GM12801 (cell line): ENCODE measurements around the gene PGC.

Experiments used
- TF ChIP-seq, protein P1 (sequence below): IDR thresholded peaks from one replicate; pipeline ENCODE4 v1.5.1; 2011; ENCODE audit warnings: control low read depth; ENCODE audit not compliant: insufficient read length; ENCODE audit errors: extremely low read depth

The PGC gene

GRCh38 chr6:41740366-41741162 lies 6.6 kb downstream of the PGC start:
- TF ChIP-seq, protein P1, sequence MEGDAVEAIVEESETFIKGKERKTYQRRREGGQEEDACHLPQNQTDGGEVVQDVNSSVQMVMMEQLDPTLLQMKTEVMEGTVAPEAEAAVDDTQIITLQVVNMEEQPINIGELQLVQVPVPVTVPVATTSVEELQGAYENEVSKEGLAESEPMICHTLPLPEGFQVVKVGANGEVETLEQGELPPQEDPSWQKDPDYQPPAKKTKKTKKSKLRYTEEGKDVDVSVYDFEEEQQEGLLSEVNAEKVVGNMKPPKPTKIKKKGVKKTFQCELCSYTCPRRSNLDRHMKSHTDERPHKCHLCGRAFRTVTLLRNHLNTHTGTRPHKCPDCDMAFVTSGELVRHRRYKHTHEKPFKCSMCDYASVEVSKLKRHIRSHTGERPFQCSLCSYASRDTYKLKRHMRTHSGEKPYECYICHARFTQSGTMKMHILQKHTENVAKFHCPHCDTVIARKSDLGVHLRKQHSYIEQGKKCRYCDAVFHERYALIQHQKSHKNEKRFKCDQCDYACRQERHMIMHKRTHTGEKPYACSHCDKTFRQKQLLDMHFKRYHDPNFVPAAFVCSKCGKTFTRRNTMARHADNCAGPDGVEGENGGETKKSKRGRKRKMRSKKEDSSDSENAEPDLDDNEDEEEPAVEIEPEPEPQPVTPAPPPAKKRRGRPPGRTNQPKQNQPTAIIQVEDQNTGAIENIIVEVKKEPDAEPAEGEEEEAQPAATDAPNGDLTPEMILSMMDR: no peak

DNA sequence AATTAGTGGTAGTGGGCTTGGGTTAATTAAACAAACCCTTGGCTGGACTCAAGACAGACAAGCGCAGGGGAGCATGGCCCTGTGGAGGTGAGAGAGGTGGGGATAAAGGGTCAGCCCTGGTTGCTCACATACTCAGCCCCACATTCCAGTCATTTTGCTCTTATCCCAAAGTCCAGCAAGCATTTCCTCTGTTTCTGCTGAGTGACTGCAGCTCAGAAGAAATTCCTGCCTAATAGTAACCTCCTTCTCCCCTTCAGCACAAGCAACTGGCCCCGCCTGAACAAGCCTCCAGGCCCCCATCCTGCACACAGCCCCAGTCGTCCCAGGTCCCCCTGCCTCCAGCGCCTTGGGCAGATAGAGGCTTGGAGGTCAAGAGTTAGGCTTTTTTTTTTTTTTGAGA lies 8.2 kb downstream of the PGC start:
- TF ChIP-seq, protein P1: no peak

- TF ChIP-seq, protein P1: no peak
Measured at GRCh38 chr6:41737591-41738130, 9.5 kb downstream of the PGC start.

- TF ChIP-seq, protein P1: no peak
Measured at GRCh38 chr6:41736800-41737555, 10.2 kb downstream of the PGC start.

DNA sequence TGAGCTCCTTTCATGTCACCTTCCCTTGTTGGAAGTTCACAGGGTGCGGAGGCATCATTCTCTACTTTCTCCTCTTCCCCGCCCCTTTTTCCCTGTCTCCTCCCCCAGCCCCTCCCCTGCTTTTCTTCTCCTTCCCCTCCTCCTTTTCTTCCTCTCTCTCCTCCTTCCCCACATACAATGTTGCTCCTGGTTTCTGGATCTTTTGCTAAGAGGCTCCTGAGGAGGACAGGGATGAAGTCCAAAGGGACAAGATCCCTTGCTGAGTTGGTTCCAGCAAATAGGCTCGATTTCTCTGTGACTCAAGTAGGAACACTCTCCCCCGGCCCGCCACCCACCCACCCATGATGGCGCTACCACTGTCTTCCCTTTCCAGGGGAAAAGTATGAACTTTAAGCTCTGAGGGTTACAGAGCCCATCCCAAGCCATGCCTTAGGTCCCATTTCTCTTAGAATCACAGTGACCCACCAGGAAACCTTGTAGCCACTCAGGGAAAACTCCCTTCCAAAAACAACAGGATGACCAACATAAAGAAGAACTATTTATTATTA lies 10.9 kb downstream of the PGC start:
- TF ChIP-seq, protein P1: no peak

DNA sequence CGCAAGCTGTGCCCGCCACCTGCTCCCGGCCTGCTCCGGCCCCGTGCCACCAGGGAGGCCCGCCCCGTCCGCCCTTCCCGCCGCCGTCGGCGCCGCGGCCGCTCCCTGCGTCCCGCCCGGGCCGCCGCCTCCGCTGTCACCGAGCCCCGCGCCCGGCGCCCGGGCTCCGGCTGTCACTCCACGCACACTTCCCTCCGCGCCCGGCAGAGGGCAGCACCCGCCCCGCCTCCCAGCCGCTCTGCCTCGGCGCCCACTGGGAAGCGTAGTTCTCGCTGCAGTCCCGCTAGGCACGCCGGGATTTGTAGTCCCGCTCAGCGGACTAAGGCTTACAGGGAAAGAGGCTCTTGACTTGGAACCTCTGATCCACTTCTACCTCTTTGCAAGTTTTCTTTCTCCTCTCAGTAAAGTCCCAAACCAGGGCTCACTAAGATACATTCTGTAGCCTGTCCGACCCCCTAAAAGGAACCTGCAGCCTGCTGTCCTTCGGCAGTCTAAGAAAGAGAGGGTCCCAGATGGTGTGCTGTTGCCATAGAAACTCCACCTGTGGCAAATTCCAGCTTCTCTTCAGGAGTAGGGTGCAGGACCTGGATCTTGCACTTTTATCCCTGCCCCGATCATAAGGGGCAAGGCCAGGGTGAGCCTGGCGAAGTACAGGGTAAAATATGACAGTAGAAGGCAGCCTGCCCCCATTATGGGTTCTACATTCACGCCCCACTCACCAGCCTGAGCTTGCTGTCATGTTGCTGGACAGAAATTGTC lies 11.6 kb downstream of the PGC start, which contains the start of gene TFEB:
TFEB (minus strand) TSS at position 182 of the 759 bp plus-strand sequence. CDS start 44,395 bp downstream, outside the sequence.
- TF ChIP-seq, protein P1: no peak
